Measurements from ENCODE around the gene SNX11.
"Not testable (repeated sequence)": the region's sequence is repeated elsewhere in the genome, so short reads cannot be mapped to it uniquely, and the experiment has no call there.

Gene SNX11

DNA sequence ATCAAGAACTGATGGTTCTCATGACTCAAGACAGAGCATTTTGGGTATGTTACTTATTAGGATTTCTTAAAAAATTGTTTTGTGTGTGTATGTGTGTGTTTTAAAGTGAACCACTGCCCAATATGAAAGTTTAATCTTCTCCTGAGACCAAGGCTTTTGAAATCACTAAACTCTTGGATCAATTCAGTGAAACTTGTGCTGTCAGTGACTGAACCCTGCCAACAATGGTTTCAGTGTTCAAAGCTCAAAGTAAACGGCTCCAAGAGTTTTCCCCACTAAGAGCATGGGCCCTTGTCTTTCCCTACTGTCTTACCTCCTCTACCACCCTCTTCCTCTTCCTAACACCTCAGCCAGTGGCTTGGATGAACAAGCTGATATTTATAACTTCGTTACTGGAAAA, 37.4 kb upstream of the SNX11 start:
- DNase-seq (ENCODE audit: insufficient read length): no peak
- no peak for FAIRE-seq
- no peak for TF ChIP-seq POLR2AphosphoS5 (IDR thresholded peaks at IDR 0.05; ENCODE audit: low read depth, low read length)
- no peak for TF ChIP-seq TAF1 (IDR thresholded peaks at IDR 0.05; ENCODE audit: borderline replicate concordance, low read depth, low read length)
- TF ChIP-seq POLR2A (IDR thresholded peaks at IDR 0.05; ENCODE audit: low read depth, low read length): no peak

DNA sequence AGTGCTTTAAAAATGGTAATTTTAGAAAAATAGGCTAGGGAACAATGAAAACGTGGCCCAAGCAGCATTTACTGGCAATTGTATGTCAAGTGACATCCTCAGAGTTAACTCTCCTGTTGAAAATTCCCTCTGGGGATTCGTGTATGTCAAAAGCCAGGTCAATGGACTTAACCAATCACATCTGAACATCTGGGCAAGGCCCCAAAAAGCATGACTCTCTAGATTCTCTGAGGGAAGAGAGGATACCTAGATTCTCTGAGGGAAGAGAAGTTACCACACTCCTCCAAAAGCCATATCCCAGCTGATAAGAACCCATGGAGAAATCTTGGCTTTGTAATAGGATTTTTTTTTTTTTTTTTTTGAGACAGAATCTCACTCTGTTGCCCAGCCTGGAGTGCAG, 35.9 kb upstream of the SNX11 start:
- no peak for FAIRE-seq
- TF ChIP-seq POLR2AphosphoS5 (IDR thresholded peaks at IDR 0.05; ENCODE audit: low read depth, low read length) (no peak), POLR2A (IDR thresholded peaks at IDR 0.05; ENCODE audit: low read depth, low read length) (no peak), TAF1 (IDR thresholded peaks at IDR 0.05; ENCODE audit: borderline replicate concordance, low read depth, low read length) (no peak)
- DNase-seq (ENCODE audit: insufficient read length): no peak

DNA sequence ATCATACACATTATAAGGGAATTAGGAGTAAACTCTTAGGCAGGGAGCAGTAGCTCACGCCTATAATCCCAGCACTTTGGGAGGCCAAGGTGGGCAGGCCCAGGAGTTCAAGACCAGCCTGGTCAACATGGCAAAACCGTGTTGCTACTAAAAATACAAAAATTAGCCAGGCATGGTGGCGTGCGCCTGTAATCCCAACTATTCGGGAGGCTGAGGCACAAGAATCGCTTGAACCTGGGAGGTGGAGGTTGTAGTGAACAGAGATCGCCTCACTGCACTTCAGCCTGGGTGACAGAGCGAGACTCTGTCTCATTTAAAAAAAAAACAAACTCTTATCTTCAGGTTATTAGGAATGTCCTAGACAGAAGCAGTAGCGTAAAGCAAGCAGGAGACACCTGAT, 34.8 kb upstream of the SNX11 start:
- not testable (repeated sequence) for FAIRE-seq; DNase-seq (ENCODE audit: insufficient read length)

DNA sequence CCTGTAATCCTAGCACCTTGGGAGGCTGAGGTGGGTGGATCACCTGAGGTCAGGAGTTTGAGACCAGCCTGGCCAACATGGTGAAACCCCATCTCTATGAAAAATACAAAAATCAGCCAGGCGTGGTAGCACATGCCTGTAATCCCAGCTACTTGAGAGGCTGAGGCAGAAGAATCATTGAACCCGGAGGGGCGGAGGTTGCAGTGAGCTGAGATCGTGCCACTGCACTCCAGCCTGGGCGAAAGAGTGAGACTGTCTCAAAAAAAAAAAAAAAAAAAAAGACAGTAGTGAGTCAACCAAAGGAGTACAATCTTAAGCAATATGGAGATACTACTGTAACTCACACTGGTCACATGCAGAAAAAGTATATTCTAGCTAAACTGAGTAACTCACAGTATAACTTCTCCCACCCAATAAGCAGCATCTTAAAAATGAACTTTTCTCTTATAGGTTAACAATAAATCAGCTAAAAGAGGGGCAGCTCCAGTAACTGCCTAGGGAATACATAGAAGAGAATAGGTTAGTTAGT, 33.9 kb upstream of the SNX11 start:
- FAIRE-seq: not testable (repeated sequence)

DNA sequence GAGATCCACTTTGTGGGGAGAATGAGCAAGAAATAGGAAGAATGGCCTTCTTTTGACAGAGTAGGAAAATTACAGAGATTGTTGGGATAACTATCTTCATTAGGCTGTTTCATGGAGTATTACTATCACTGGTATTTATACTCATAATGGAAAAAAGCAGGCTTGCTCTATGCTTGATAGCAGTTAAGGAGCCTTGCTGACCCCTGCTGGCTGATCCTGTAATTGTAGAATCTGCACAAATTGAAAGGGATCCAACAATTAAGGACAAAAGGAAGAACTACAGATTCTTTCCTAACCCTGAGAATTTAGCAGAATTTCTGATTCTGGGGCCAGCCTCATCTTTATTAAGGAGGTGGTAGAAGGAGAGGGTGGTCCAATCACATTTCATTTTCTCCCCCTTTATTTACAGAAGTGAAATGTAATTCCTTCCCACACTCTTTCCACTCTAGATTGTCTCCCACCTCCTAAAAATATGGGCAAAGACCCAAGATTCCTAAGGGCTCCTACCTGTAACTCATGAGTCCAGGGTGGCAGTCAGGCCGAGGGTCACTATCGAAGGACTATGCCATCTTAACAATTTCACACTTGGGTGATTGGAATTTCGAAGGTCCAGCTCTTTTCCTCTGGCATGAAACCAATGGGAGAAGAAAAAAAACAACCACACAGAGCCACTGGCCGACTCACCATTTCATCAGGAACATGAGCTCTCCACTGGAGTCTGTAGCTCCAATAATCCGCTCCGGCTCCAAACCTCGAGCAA, 33.1 kb upstream of the SNX11 start:
- FAIRE-seq: peak; percentile 14
- TF ChIP-seq POLR2AphosphoS5 (IDR thresholded peaks at IDR 0.05; ENCODE audit: low read depth, low read length) (no peak), TAF1 (IDR thresholded peaks at IDR 0.05; ENCODE audit: borderline replicate concordance, low read depth, low read length) (no peak), POLR2A (IDR thresholded peaks at IDR 0.05; ENCODE audit: low read depth, low read length) (no peak)
- DNase-seq (ENCODE audit: insufficient read length): no peak

More for the DNA sequence above, 33.9 kb upstream of the SNX11 start:
- DNase-seq (ENCODE audit: insufficient read length): not testable (repeated sequence)

DNA sequence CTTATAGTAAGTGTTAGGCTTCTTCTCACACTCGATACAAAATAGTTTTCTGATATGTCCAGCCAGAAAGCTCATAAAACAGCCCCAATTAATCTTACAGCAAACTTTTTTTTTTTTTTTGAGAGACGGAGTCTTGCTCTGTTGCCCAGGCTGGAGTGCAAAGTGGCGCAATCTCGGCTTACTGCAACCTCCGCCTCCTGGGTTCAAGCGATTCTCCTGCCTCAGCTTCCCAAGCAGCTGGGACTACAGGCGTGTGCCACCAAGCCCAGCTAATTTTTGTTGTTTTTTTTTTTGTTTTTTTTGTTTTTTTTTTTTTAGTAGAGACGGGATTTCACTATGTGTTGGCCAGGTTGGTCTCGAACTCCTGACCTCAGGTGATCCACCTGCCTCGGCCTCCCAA, 30.4 kb upstream of the SNX11 start:
- not testable (repeated sequence) for FAIRE-seq; DNase-seq (ENCODE audit: insufficient read length)

DNA sequence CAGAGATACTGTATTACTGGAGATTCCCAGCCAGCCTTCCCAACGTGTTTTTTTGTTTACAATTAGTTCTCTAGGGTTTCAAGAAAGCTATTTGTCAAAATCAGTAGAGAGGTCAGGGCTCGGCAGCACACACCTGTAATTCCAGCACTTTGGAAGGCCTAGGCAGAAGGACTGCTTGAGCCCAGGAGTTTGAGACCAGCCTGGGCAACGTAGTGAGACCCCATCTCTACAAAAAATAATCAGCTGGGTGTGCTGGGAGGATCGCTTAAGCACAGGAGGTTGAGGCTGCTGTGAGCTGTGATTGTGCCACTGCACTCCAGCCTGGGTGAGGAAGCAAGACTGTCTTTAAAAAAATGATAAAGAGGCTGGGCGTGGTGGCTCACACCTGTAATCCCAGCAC, 25.7 kb upstream of the SNX11 start:
- FAIRE-seq (no peak), DNase-seq (ENCODE audit: insufficient read length) (no peak)
- TF ChIP-seq TAF1 (IDR thresholded peaks at IDR 0.05; ENCODE audit: borderline replicate concordance, low read depth, low read length) (no peak), POLR2AphosphoS5 (IDR thresholded peaks at IDR 0.05; ENCODE audit: low read depth, low read length) (no peak), POLR2A (IDR thresholded peaks at IDR 0.05; ENCODE audit: low read depth, low read length) (no peak)

DNA sequence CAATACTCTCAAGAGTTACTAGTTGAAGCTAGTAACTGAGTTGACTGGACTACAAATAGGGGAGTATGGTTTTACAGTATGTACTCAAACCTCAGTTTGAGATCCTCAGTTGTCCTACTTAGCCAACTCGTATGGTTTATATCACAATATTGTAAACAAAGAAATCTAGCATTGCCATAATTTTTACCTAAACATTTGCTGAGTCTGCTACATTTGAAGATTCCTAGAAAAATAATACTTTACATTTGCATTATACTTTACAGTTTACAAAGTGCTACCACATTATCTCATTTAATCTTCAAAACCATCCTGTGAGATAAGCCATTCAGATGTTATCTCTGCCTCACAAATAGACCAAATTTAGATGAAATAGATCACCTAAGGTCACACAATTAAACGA, 22.6 kb upstream of the SNX11 start:
- TF ChIP-seq POLR2A (IDR thresholded peaks at IDR 0.05; ENCODE audit: low read depth, low read length): no peak
- no peak for TF ChIP-seq POLR2AphosphoS5 (IDR thresholded peaks at IDR 0.05; ENCODE audit: low read depth, low read length)
- TF ChIP-seq TAF1 (IDR thresholded peaks at IDR 0.05; ENCODE audit: borderline replicate concordance, low read depth, low read length): no peak
- FAIRE-seq: no peak
- DNase-seq (ENCODE audit: insufficient read length): no peak

DNA sequence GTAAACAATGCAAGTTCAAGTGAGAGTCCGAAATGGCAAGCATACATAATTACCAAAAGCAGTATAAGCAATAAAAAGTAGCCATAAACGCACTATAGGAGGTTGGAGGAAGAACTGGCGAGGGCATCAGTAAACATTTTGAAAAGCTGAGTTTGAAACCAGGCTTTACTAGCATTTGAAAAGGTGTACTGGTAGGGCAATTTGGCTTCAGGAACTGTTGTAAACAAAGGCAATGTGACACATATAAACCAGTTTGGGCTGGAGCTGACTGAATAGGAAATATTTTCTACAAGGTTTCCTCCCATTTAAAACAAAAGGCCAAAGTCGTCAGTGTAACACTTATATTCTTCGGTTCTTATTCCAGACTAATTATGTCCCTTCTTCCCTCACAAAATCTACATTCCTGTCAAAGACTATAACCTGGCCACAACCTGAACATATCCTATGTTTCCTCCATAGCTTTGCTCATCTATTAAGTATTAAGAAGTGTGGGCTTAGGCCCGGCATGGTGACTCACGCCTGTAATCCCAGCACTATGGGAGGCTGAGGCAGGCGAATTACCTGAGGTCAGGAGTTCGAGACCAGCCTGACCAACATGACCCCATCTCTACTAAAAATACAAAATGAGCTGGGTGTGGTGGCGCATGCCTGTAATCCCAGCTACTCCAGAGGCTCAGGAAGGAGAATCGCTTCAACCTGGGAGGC, 14.1 kb upstream of the SNX11 start:
- DNase-seq (ENCODE audit: insufficient read length) (no peak), FAIRE-seq (no peak)
- TF ChIP-seq POLR2A (IDR thresholded peaks at IDR 0.05; ENCODE audit: low read depth, low read length) (no peak), POLR2AphosphoS5 (IDR thresholded peaks at IDR 0.05; ENCODE audit: low read depth, low read length) (no peak), TAF1 (IDR thresholded peaks at IDR 0.05; ENCODE audit: borderline replicate concordance, low read depth, low read length) (no peak)

DNA sequence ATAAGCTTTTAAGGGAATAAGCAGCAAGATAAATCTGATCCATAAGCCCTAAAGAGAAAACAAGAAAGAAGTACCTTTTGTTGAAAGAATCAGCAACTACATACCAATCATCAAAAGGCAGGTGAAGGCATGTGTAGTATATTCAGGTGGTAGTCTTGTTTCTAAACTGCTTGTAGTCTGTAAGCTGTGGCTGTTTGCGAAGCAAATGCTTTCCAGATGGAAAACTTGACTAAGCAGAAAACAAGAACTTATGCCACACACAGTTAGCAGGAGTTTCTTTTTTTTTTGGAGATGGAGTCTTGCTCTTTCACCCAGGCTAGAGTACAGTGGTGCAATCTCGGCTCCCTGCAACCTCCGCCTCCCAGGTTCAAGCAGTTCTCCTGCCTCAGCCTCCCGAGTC, 12.0 kb upstream of the SNX11 start:
- no peak for FAIRE-seq
- TF ChIP-seq POLR2AphosphoS5 (IDR thresholded peaks at IDR 0.05; ENCODE audit: low read depth, low read length) (no peak), POLR2A (IDR thresholded peaks at IDR 0.05; ENCODE audit: low read depth, low read length) (no peak), TAF1 (IDR thresholded peaks at IDR 0.05; ENCODE audit: borderline replicate concordance, low read depth, low read length) (no peak)
- no peak for DNase-seq (ENCODE audit: insufficient read length)

DNA sequence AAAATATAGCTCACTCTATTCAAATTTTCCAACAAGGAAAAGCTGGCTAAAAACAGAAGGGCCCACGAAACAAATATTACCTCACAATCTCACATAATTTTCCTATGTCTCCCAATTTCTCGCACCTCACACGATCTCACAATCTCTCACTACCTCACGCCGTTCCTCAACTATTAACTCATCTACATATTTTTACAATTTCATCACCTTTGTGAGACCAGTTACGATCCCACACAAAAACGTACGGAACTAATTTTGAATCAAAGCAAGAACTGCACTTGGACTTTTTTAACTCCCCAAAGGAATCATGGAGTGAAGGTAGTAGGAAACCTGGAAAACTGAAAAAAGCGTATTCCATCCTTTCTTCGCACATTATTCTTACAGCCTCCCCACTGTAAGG, 7.4 kb upstream of the SNX11 start:
- DNase-seq (ENCODE audit: insufficient read length) (no peak), FAIRE-seq (no peak)
- no peak for TF ChIP-seq POLR2A (IDR thresholded peaks at IDR 0.05; ENCODE audit: low read depth, low read length)
- TF ChIP-seq TAF1 (IDR thresholded peaks at IDR 0.05; ENCODE audit: borderline replicate concordance, low read depth, low read length): no peak
- no peak for TF ChIP-seq POLR2AphosphoS5 (IDR thresholded peaks at IDR 0.05; ENCODE audit: low read depth, low read length)

DNA sequence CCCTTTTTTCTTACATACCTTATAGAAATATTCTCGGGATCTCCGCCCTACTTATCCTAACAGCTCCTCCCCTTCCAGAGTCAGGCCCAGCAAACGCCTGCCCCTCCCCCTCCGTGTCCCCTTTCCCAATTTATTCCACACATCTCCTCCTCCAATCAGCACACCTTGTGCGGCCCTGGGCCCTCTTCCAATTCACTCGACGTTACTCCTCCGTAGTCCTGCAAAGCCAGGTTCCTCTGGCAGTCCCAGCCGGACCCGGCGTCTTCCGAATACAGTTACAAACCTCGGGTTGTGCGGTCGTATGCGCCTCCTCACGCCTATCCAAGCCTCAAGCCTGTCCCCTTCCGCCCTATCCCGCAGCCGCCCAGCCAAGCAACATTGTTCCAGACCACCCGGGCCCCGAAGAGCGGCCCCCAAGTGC, 7.0 kb upstream of the SNX11 start:
- DNase-seq (ENCODE audit: insufficient read length): no peak

More for the DNA sequence above, 7.0 kb upstream of the SNX11 start:
- no peak for TF ChIP-seq TAF1 (IDR thresholded peaks at IDR 0.05; ENCODE audit: borderline replicate concordance, low read depth, low read length)
- TF ChIP-seq POLR2A (IDR thresholded peaks at IDR 0.05; ENCODE audit: low read depth, low read length): no peak
- TF ChIP-seq POLR2AphosphoS5 (IDR thresholded peaks at IDR 0.05; ENCODE audit: low read depth, low read length): no peak
- no peak for FAIRE-seq
